D341Med (cell line): ENCODE results near the gene SOX5.
"Not testable (repeated sequence)": the region's sequence is repeated elsewhere in the genome, so short reads cannot be mapped to it uniquely, and the experiment has no call there.

Experiments used
- DNase-seq: peaks from one replicate; pipeline ENCODE4 v3.0.0; 2012; ENCODE audit warnings: low spot score

The SOX5 gene

DNA sequence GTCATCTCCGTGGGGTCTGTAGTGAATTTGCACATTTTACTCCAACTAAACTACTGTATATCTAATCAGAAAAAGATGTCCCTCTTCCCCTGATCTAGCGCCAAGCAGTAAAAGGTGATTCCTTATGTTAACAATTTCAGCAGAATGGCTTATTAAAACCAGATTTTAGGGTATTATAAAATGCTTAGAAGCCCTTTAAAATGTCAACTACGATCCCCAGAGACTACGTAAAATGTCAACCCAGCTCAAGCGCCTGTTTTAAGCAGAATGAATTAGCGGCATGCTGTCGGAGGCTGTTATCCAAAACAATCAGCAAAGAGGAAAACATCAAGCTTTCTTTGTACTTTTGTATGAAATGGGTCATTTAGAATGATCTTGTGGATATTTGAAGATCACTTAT lies 408.9 kb downstream of the SOX5 start:
- no peak for DNase-seq

DNA sequence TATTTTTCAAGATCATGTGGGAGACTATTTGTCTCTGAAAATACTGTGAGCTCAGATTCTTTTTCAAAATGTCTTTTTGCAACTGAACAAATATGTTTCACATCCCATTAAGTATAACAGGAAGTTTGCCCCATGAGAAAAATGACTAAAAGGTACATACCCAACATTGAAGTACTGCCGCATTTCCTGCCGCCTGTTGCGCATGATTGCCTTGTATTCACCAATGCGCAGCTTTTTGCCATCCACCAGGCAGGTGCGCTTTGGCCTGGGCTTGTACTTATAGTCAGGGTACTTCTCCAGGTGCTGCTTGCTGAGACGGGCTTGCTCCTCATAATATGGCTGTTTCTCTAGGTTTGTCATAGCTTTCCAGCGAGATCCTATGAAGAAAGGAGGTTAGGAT lies 413.2 kb downstream of the SOX5 start:
- DNase-seq, result no peak

DNA sequence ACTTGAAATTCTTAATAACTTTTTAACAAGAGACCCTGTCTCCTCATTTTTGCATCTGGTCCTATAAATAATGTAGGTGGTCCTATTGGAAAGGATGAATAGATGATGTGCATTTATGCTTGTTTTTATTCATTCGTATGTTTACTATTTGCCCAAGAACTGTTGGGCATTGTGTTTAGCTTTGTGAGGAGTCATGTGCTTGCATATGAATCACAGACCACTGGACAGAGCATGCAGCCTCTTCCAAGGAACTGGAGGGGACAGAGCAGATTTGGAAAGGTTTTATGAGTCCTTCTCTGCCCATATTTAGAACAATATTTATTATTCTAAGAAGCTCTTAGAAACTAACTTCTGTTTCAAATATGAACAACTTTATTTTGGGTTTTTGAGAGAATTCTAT lies 414.0 kb downstream of the SOX5 start:
- no peak for DNase-seq

DNA sequence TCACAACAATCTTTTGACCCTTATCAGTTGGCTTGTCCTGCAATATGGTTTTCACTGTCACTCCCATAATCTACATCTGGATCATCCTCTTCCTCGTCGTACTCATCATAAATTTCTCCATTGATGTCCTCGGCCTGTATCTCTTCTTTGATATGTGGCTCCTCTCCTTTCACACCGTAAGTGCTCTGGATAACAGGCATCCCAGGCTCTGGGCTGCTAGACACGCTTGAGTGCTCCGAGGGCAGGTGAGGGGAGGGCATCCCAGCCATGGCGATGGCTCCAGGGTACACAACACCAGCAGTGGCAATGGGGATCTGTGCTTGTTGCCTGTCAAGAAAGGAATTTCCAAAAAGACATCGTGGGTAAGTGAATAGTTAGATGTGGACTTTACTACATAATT lies 415.3 kb downstream of the SOX5 start:
- DNase-seq, result no peak

DNA sequence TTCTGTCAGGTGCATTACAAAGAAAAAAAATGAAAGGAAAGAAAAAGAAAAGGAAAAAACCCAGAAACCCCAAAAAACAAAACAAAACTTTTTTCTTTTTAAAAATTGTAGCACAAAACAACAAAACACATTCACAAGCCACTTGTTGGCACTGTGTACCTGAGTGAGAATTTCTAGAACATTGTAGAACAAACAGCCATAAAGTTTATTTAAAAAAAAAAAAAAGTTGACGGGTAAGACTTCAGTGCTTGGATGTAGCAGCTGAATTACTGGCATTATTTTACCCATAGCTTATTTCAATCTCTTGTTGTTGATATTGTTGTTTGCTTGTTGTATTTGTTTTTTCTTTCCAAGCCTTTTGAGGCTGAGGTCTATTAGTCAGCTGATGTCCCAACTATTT lies 415.8 kb downstream of the SOX5 start:
- DNase-seq, result no peak

DNA sequence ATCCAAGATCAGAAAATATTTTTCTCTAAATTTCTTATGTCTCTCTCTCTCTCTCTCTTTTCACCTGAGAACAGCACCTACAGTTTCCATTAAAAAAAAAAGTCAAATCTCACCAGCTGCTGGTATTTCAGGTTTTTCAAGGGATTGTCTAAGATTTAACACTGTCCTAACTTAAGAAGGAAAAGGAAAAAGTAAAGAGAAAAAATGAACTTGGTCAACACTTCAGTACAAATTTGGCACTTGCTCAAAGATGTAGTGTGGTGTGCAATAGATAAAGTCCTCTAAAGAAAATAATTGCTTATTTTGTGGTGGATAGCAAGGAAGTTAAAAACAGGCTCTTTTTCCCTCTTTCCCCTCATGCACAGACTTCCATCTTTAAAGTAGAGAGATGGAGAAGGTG lies 416.2 kb downstream of the SOX5 start:
- no peak for DNase-seq

DNA sequence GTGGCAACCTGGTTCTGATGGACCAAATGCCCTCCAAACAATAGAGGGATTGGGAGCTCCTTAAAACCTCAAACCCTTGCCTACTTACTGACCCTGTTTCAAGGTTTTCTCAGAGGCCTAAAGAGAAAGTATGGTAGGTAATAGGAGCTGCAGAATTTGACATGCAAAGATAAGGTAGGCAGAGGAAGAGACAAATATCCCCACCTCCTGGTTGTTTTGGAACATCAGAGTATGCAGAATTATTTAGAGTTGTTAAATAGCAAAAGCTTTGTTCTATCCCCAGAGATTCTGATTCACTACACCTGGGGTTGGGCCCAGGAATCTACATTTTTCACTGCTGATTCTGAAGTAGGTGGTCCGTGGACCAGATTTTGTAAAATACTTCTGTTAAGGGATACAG lies 421.2 kb downstream of the SOX5 start:
- no peak for DNase-seq

DNA sequence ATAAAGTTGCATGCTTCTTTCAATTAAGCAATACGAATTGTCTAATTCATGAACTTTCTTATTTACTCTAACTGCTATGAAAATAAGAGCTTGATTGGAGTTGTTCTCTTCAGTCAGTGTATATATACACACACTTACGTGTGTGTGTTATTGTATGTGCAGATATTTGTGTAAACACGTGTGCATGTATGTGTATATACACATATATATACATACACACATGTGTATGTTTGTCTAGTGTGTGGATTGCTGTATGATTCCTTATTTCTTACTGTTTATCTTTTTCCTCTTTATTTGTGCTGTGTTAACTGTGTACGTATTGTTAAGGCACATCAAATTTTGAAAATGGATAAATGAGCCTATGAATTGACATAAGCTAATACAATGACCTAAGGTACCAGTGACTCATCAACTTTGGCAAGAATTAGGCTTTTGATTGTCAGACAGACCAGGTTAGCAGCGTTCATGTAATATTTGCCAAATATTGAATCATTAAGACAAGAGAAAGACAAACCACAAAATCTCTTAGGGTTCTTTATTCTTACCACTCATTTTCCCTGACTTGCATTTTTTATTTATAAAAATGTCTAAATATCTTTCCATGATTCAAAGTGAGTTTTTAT lies 423.9 kb downstream of the SOX5 start:
- no peak for DNase-seq

DNA sequence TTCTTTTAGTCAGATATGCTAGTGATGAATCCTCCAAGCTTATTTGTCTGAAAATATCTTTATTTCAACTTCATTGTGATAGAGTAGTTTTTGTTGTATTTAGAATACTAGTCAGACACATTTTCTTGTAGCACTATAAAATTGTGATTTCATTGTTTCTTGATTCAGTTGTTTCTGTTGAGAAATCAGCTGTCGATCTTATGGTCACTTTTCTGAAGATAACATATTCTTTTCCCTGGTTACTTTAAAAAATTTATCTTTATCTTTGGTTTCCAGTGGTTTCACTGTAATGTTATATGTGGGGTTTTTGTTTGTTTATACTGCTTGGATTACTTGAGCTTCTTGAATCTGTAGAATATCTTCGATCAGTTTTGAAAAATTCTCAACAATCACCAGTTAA lies 426.1 kb downstream of the SOX5 start:
- DNase-seq, result no peak

DNA sequence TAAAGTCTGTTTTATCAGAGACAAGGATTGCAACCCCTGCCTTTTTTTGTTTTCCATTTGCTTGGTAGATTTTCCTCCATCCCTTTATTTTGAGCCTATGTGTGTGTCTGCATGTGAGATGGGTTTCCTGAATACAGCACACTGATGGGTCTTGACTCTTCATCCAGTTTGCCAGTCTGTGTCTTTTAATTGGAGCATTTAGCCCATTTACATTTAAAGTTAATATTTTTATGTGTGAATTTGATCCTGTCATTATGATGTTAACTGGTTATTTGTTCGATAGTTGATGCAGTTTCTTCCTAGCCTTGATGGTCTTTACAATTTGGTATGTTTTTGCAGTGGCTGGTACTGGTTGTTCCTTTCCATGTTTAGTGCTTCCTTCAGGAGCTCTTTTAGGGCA lies 430.0 kb downstream of the SOX5 start:
- not testable (repeated sequence) for DNase-seq

DNA sequence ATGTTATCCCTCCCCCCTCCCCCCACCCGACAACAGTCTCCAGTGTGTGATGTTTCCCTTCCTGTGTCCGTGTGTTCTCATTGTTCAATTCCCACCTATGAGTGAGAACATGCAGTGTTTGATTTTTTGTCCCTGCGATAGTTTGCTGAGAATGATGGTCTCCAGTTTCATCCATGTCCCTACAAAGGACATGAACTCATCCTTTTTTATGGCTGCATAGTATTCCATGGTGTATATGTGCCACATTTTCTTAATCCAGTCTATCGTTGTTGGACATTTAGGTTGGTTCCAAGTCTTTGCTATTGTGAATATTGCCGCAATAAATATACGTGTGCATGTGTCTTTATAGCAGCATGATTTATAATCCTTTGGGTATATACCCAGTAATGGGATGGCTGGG lies 433.7 kb downstream of the SOX5 start:
- not testable (repeated sequence) for DNase-seq

DNA sequence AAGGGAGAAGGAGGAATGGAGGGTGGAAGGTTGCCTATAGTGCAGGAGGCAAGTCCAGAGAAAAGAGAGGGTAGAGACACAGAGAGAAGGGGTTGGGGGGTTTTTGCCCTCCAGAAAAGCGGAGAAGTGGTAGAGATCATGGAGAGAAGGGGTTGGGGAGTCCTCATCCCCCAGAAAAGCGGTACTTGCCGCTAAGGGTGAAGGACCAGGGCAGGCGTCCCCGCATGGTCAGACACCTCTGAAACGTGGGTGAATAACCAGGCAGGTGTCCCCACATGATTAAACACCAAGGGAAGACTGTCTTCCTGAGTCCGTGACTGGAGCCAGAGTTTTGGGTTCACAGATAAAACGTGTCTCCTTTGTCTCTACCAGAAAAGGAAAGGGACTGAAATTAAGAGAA lies 439.0 kb downstream of the SOX5 start:
- no peak for DNase-seq

DNA sequence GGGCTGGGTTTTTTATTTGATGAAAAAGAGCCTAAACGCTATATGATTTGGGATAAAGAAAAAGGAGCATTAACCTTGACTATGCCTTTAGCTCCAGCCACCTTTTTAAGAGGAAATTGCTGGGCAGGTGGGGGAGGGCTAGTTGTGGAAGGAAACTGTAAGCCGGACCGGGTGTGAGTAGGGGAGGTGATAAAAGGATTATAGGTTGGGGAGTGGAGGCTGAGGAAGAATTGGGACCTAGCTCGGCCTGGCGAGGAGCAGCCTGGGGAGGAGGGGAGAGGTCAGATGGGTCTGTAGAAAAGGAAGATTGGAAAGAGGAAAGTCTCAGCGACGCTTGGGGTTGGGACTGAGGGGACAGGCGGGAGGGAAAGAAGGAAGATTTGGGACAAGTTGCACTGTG lies 439.6 kb downstream of the SOX5 start:
- not testable (repeated sequence) for DNase-seq

DNA sequence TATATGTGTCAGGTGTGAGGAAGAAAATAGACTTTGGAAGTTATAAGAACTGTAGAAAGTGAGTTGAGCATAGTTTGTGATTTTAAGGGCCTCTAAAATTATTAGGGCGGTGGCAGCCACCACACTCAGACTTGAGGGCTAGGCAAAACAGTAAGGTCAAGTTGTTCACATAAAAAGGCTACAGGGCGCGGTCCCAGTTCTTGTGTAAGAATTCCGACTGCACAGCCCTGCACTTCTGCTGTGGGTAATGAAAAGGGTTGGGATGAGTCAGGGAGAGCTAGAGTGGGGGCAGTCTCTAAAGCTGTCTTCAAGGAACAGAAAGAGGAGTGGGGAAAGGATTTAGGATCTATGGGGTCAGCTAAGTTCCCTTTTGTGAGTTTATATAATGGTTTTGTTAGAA lies 441.7 kb downstream of the SOX5 start:
- not testable (repeated sequence) for DNase-seq

DNA sequence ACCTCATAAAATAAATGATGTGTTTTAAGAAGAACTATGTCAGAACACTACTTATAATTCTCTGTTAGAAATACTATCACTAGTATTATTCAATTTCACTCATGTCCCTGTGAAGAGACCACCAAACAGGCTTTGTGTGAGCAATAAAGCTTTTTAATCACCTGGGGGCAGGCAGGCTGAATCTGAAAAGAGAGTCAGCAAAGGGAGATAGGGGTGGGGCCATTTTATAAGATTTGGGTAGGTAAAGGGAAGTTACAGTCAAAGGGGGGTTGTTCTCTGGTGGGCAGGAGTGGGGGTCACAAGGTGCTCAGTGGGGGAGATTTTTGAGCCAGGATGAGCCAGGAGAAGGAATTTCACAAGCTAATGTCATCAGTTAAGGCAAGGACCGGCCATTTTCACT lies 443.7 kb downstream of the SOX5 start:
- not testable (repeated sequence) for DNase-seq

DNA sequence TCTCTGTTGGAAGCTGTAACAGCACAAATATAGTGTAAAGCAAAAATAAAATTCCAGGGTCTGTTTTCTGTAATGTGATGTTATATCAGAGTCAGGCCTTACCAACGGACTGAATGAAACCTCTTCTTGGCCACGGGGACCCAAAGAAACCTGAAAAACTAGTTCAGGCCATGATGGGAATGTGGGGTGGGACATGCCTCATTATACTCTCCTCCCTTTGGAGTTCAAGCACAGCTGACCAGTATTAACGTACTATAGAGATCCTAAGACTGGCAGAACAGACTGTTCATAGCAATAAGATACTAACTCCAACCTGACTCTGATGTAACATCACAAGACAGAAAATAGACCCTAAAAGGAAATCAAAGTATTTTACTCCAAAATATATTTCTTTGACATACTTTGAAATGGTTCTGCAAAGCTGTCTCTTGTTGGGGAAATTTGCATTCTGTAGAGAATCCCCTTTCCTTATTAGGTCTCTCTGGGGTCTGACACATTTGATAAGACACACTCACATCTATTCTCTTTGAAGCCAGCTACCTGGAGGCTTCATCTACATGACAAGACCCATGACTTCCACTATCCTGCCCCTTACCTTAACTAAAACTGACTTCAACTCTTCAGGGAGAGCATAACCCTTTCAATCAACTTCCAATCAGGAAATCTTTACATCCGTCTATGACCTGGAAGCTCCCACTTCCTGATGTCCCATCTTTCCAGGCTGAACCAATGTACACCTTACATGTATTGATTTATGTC lies 444.6 kb downstream of the SOX5 start:
- no peak for DNase-seq

DNA sequence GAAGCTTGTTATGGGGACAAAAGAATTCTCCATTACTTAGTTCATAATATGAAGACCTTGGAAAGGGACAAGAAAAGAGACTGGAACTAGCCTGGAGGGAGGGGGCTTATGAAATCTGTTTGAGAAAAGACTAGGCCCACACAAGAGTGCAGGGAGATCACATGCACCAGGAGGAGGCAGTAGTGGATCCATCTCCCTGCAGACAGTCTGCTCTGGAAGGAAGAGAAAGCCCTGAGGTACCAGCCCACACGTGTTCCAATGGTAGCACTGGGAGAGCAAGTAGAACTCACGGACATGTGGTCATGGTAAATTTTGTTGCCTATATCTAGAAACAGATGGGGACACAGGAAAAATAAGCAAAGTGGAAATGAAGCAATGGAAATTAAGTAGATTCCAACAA lies 445.4 kb downstream of the SOX5 start:
- DNase-seq, result no peak

DNA sequence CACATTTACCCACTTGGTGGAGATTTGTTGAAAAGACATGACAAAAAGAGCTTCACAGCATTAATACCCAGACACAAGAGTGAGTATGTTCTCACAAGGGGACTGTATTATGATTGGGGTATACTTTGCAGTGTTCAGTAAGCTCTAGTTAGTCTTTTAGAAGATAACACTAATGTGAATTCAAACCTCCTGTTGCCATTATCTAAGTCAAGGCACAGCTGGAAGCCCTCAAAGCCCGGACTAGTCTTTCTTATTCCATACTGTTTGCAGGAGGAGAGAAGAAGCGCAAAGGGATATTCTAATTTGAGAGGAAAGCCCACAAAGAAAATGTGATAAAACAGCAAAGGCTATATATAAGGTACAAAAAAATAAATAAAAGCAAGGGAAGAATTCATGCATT lies 445.9 kb downstream of the SOX5 start:
- DNase-seq, result no peak

DNA sequence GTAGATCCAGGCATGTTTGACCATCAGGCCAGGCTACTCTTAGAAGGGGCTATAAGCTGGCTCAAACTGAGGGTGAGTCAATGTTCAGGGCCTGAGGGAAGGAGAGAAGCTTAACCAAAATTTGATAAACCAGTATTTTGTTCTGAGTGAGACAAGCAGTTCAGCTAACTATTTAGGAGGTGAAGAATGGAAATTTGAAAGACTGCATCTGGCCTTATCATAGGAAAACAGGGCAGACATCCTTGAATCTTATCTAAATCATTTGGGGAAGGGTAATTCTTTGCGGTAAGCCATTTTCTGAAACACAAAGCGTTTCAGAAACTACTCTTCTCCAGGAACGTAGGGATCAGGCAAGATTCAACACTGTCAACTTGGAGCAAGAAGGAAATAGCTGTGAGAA lies 447.2 kb downstream of the SOX5 start:
- DNase-seq, result no peak

DNA sequence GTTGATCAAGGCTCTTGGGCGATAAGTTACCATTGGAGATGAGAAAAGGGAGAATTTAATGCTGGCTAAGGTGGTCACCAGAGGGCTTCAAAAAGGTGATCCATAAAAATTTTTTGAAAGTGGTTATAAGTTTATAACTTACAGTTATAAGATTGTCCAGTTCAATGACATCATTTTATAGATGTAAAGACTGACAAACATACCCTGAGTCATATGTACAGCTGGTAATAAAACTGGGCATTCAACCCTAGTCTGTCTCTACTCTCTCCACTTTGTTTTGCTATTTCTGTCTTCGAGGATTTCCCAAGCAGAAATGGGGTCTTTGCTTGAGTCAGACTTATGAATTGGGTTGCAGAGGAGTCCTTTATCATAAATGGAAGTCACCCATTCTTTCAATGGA lies 454.0 kb downstream of the SOX5 start:
- no peak for DNase-seq

DNA sequence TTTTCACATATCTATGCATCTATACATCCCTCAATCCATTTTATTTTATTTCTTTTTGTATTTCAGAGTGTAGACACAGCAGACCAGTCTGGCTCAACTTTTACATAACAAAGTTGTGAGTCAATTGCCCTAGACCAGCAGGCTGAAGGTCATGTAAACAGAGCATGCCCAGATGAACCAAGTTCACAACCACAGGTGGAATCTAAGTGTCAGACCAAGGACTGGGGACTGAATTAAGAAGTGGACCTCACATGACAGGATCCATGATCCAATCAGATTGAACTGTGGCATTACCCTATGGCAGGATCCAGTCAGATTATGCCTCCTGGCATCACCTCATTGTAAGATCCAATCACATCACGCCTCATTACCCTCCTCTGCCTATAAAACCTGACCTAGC lies 455.8 kb downstream of the SOX5 start:
- no peak for DNase-seq

DNA sequence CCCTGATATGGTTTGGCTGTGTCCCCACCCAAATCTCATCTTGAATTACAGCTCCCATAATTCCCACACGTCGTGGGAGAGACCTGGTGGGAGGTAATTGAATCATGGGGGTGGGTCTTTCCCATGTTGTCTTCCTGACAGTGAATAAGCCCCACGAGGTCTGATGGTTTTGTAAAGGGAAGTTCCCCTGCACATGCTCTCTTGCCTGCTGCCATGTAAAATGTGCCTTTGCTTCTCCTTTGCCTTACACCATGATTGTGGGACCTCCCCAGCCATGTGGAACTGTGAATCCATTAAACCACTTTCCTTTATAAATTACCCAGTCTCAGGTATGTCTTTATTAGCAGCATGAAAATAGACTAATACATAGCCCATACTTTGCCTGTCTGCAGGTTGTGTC lies 458.4 kb downstream of the SOX5 start:
- DNase-seq, result not testable (repeated sequence)

DNA sequence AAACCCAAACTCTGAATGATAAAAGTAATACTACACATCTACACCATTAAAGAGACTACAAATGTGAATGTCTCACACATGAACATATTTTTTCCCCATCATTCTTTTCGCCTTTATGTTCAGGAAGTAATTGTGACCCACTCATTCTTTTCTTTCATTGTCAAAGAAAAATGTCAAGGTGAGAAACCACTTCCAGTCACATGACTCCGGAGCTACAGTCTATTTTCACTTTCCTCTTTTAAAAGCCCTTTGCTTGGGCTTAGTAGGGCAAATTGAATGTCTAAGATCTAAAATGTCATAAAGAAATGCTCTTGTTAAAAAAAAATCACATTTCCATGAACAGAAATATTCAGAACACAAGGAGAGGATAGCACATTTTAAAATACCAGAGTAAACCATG lies 461.3 kb downstream of the SOX5 start:
- no peak for DNase-seq

DNA sequence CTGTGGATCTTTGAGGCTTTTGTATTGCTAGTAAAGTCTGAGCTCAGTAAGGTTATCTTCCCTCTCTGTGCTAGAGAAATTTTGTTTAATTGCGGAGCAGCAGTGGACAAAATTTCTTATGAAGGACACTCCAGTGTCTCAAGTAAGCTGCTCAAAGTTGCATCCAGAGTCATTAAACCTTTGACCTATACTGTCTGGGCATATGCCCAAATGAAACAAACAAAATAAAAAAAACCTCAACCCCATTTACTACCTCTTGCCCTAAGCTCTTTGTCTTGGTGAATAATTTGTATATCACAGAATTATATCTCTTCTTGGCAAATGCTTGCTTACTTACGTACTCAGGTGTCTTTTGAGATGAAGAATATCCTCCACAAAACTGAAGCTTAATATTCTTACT lies 465.2 kb downstream of the SOX5 start:
- no peak for DNase-seq
